GM19324 (cell line): ENCODE data around the gene BCAR1.

Experiments used
- ATAC-seq: cut with Tn5 transposase; IDR thresholded peaks from one replicate; pipeline ENCODE4 v1.9.1; 2021; ENCODE audit warnings: mild to moderate bottlenecking, moderate library complexity; ENCODE audit not compliant: unreplicated experiment, low FRiP score

The BCAR1 gene

DNA sequence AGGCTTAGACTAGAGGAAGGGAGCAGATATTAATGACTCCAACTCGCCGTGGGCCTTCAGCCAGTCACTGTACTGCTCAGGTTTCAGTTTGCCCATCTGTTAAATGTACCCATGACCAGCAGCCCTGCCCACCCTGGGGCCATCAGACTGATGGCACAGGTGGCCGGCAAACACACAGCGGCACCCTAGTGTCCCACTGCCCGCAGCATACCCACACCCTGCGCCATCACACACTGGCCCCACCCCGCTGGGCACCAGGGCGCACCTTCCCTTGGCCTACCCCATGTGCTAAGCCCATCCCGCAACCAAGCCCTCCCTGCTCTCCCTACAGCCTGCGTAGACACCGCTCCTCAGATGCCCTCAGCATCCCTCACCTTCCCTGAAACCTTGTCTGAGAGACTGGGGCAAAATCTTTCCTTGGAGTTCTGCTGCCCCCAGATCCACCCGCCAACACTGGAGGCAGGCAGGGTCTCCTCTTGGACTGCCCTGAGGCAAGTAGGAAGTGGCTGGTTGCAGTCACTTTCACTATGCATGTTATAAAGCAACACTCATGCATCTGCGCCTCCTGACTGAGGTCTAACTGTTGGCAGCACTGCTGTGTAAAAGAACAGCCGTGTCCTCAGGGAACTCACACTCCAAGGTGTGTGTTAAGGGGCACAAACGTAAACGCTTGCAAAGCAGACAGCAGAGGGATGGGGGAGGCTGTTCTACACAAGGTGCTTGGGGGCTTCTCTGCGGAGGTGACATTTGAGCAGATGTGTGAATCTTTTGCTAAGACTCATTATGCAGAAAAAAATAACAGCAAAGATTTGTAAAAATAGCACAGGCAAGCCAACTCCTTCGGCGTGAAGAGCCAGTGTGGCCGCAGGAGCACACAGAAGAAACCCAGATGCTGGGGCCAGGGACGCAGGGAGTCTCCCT is 6.7 kb upstream of the BCAR1 start:
- no peak for ATAC-seq

DNA sequence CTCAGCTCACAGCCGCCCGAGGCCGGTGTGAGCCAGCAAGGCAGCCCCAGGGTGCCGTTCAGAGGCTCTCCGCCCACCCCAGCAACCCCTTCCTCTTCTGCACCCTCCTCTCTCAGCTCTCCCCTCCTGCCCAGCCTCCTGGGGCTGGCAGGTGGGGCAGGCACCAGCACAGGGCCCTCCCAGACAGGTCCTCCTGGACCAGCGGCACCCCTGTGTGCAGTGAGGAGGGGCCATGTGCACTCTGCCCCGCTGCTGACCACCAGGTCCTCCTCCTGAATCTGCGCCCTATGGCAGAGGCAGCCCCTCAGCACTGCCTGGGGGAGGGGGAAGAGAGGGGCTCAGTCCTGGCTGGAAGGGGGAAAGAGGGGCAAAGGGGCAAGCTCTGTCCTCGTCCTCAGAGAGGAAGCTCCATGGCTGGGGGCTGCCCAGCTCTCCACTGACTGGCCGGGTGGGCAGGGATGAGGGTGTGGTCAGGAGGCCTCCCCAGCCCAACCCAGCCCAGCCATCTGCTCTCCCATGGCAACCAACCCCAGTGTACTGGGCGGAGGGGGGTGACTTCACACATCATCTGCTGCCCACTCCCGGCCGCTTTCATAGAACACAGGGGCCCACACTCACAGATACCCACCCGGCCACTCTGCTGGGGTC is 5.4 kb upstream of the BCAR1 start:
- no peak for ATAC-seq

DNA sequence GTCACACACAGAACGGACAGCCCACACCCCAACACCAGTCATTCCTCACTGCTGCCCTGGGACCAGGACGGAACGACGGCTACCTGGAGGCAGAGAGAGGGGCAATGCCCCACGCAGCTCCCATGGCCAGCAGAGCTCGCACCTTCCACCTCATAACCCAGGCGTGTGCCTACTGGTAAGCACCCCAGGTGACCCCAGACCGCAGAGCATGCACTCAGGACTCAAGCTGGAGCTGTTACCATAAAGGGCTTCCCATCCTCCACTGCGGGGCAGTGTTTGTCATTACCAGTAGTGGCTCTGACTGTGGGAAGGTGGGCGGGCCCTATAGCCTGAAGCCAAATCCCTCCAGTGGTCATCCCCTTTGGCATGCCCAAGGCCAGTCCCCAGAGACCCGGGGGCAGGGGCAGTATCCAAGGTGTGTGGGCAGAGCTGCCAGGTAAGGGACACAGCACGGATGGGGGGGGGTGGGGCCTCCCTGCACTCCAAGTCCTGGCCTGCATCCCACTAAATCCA is 4.7 kb upstream of the BCAR1 start:
- no peak for ATAC-seq

GRCh38 chr16:75254359-75254837 is 3.0 kb upstream of the BCAR1 start:
- no peak for ATAC-seq

DNA sequence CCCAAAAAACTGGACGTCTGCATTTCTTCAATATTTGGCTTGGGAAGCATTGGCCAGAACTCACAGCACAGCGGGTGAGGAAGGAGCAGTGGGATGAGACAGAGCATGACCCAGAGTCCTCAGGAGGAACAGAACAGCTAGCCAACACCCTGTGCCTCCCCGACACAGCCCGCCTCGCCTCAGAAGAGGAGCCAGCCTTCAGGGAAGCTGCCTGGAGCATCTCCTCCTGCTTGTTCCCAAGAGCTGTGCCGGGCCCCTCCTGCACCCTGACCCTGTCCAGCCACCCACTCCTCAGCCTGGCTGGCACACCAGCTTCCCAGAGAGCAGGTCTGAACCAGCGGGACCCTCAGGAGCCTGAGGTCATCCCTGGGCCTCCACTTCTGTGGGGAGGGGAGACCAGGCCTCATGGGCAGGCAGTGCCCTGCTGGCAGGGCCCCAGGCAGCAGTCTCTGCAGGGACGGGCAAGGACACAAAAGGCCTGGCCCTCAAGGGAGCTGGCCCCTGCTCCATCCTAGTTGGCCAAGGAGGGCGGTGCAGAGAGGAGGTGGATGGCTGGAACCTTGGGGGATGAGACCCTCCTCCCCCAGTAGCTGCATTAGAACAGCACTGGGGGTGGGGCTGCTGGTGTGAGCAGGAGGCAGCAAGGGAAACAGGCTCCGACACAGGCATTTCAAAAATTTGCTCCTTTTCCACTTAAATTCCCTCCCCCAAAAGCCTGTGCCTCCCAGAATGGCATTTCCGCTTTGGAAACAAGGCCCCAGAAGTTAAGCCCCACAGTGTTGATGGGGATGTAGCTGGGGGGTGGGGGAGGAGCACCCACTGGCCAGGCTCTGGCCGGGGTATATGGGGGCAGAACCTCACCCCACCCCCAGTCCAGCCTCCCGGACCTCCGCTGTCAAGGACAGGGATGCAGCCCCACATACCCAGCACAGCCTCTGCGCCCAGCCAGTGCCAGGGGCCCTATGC is 1.8 kb upstream of the BCAR1 start:
- no peak for ATAC-seq

DNA sequence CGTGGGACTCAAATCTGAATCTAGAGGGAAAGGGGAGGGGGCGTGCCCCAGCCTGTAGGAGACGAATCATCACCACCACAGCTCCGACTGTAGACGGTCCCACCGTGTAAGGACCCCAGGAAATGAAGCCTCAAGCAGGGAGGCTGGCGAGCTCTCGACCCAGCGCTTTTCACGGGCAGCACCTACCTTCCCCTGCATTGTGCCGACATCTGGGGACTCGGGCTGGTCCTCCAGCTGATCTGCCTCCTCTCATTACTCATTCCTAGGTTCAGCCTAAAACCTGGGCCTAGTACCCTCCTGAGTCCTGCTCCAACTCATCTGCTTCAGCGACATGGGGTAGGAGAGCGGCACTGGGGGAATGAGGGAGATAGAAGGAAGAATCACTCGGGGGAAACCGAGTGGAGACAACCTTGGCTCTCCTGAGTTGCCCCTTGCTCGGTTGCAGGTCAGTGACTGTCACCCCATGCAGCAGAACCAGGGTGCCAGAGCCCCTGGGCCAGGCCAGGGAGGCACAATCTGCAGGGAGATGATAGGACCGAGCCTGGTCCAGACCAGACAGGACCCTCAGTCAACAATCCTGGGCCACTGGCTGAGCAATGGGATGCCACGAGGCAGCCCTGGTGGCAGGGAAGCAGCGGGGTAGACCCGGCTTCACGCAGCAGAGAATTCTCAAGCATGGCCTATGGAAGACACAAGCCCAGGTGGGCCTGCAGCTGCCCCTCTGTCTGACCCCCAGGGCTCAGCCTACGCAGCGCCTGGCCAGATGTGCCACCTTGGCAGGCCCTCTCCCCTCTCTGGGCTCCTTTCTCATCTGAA is 833 bp upstream of the BCAR1 start:
- ATAC-seq, result no peak

GRCh38 chr16:75250809-75251279 is 580 bp downstream of the BCAR1 start:
- ATAC-seq, result peak; percentile 27

- no peak for ATAC-seq
Observed at GRCh38 chr16:75250089-75250808, 1.2 kb downstream of the BCAR1 start.

DNA sequence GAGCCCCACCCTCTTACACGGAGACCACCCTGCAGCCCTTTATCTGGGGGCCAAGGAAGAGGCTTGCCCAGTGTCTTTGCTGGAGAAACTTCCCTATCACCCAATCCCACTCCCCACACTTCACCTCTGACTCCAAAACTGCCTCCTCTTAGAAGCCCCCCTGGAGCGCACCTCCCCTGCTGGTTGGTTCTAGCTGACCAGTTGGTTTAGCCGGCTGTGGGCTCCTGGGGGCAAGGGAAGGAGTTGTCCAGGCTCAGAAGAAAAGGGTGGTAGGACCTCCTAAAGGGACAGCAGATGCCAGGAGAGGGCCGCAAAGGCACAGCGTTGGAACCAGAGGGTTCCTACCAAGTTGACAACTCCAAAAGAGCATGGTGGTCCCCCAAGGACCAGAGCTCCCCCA is 2.0 kb downstream of the BCAR1 start:
- no peak for ATAC-seq

- no peak for ATAC-seq
Observed at GRCh38 chr16:75248536-75249380, 2.7 kb downstream of the BCAR1 start.

DNA sequence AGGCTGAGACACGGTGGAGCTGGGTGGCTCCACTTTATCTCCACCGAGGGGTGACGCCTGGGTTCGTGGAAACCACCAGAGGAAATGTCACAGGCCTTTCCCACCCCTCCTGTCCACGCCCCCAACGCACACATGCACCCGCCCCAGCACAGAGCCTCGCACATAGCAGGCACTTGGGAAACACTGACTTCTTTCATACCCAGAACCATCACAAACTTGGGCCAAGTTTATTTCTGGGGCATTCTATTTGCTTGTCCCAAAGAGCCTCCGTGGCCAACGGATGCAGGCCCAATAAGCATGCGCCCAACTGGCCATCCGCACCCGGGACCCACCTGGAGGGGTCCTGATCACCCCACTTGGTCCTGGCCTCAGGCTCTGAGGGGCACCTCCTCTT is 3.3 kb downstream of the BCAR1 start:
- ATAC-seq, result no peak

- ATAC-seq, result no peak
Observed at GRCh38 chr16:75247249-75247648, 4.2 kb downstream of the BCAR1 start.

GRCh38 chr16:75246504-75247205 is 4.8 kb downstream of the BCAR1 start:
- ATAC-seq, result no peak

DNA sequence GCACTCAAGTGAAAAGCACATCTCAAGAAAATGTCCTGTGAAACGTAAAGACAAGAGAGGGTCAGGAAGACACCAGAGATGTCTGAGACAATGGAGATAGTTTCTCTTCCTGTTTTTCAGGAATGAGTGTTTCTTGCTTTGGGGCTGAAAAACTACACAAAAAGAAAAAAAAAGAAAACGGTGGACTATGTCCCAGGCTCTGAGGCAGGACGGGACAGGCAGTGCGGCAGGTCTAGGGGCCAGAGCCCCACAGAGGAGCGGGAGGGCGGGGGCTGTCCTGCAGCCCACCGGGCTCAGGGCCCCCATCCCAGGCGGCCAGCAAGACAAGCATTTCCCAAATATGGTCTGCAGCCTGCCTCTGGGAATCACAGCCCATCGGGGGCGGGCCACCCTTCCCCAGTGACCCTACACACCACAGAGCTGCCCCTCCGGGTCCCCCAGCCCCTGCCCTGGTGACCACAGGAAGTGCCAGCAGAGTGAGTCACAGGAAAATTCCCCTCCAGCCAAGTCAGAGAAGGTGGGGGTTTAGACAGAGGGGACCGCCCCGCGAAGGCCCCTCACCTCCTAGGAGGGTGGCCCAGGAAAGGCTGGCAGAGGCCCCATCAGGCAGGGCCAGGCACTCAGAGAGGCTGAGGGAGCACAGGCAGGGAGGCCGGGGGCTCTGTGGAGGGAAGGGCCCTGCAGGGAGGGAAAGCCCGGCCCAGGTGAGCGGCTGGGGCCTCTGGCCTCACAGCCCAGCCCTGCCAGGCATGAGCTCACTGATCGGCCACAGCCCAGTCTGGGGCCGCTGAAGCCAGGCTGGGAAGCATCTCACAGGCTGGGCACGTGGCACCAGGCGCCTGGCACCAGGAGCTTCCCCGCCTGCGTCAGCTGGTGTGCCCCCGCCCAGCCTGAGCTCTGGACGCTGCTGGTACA is 6.3 kb downstream of the BCAR1 start:
- ATAC-seq, result no peak

DNA sequence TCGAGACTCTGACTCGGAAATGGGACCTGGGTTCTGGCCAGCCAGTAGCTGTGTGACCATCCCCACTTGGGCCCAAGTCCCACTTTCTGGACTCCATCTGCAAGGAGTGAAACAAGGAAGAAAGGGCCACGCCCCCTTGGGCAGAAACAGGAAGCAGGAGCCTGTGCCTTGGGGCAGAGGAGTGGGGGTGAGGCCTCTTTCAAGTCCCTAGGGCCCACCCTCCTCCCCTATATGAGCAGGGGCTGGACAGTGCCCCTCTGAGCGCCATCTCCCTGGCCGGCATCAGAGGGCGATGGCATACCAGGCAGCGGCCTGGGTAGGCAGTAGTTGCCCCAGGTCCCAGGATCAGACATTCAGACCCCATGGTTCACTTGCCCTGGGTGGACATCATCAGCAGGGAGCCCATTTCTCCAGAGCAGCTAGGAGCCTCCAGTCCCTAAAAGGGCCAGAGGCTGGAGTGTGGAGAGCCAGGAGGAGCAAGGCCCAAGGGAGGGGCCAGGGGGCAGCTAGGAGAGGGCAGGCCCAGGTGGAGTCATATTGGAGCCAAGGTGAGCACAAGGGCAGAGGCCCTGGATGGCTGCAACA is 7.1 kb downstream of the BCAR1 start:
- ATAC-seq, result no peak

DNA sequence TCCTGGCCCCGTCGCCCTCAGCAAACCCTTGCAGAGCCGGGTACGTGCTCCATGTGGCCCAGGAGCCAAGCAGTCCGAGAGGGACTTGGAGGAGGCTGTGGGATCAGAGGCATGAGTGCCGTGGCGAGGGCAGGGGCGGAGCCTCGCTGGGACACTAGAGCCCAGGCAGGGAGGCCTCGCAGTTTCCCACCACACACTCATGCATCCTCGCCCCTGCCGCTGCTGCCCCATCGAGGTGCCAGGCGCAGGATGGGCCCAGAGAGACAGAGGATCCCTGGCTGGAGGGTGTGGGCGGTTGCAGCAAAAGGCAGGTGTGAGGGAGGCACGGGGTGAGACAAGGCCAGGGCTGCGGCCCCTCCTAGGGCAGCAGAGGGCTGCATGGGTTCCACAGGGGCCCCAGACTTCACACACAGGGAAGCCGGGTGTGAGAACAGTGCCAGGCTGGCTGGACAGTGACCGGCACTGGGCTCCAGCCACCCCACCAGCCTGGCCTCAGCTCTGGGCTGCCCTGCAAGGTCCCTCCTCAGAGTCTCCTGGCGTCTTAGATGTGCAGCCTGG is 7.7 kb downstream of the BCAR1 start:
- no peak for ATAC-seq
